AG20443 (cell line): ENCODE data around the gene PCDHGA1.
A peak's percentile ranks its signal among the peaks of the same experiment; 100 is the strongest.

Experiments
- DNase-seq: peaks from one replicate; pipeline ENCODE4 v3.0.0; 2012; ENCODE audit warnings: low spot score, mixed read lengths

PCDHGA1 gene

GRCh38 chr5:141490771-141491170 lies 160.5 kb downstream of the PCDHGA1 start:
- no peak for DNase-seq

GRCh38 chr5:141491323-141492167 lies 161.2 kb downstream of the PCDHGA1 start:
- no peak for DNase-seq

- DNase-seq = no peak
Measured at GRCh38 chr5:141492168-141492885, 162.0 kb downstream of the PCDHGA1 start.

- DNase-seq = peak; percentile 61
Measured at GRCh38 chr5:141493500-141494422, 163.4 kb downstream of the PCDHGA1 start.

GRCh38 chr5:141494761-141495452 lies 164.6 kb downstream of the PCDHGA1 start:
- no peak for DNase-seq

GRCh38 chr5:141495453-141495811 lies 165.1 kb downstream of the PCDHGA1 start:
- no peak for DNase-seq

- no peak for DNase-seq
Measured at GRCh38 chr5:141496038-141496437, 165.7 kb downstream of the PCDHGA1 start.

- no peak for DNase-seq
Measured at GRCh38 chr5:141501761-141502160, 171.4 kb downstream of the PCDHGA1 start.

- DNase-seq = no peak
Measured at GRCh38 chr5:141503681-141504080, 173.4 kb downstream of the PCDHGA1 start.

GRCh38 chr5:141504216-141504615 lies 173.9 kb downstream of the PCDHGA1 start:
- DNase-seq = no peak

GRCh38 chr5:141506381-141507155 lies 176.3 kb downstream of the PCDHGA1 start:
- no peak for DNase-seq

GRCh38 chr5:141507387-141508091 lies 177.2 kb downstream of the PCDHGA1 start:
- DNase-seq = peak; percentile 83

GRCh38 chr5:141508440-141508797 lies 178.1 kb downstream of the PCDHGA1 start:
- no peak for DNase-seq

GRCh38 chr5:141508798-141509611 lies 178.7 kb downstream of the PCDHGA1 start:
- DNase-seq = peak; percentile 93

- no peak for DNase-seq
Measured at GRCh38 chr5:141510160-141510559, 179.8 kb downstream of the PCDHGA1 start.

- DNase-seq = no peak
Measured at GRCh38 chr5:141510850-141511601, 180.7 kb downstream of the PCDHGA1 start.

GRCh38 chr5:141511771-141512325 lies 181.5 kb downstream of the PCDHGA1 start:
- no peak for DNase-seq

GRCh38 chr5:141512390-141512910 lies 182.1 kb downstream of the PCDHGA1 start:
- peak; percentile 68 for DNase-seq
